Kidney glomerular epithelial cell (primary cell): ENCODE data around the gene ANP32B.

Source experiments
- DNase-seq: peaks from one replicate; lab custom pipeline; 2025; lab: John Stamatoyannopoulos, UW

The ANP32B gene

GRCh38 chr9:98024702-98025101, 41.6 kb downstream of the ANP32B start:
- no peak for DNase-seq

DNA sequence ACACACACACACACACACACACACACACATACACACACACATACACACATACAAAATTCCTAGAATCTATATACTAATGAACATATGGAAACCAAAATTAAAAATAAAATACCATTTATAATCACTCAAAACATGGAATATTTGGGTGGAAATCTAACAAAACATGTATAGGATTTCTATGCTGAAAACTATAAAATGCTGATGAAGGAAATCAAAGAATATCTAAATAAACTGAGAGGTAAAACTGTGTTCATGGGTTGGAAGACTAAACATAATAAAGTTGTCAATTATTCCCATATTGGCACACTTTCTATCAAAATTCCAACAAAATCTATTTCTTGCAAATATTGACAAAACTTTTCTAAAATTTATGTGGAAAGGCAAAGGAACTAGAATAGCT, 48.0 kb downstream of the ANP32B start:
- DNase-seq = no peak

GRCh38 chr9:98031935-98032334, 48.8 kb downstream of the ANP32B start:
- no peak for DNase-seq

DNA sequence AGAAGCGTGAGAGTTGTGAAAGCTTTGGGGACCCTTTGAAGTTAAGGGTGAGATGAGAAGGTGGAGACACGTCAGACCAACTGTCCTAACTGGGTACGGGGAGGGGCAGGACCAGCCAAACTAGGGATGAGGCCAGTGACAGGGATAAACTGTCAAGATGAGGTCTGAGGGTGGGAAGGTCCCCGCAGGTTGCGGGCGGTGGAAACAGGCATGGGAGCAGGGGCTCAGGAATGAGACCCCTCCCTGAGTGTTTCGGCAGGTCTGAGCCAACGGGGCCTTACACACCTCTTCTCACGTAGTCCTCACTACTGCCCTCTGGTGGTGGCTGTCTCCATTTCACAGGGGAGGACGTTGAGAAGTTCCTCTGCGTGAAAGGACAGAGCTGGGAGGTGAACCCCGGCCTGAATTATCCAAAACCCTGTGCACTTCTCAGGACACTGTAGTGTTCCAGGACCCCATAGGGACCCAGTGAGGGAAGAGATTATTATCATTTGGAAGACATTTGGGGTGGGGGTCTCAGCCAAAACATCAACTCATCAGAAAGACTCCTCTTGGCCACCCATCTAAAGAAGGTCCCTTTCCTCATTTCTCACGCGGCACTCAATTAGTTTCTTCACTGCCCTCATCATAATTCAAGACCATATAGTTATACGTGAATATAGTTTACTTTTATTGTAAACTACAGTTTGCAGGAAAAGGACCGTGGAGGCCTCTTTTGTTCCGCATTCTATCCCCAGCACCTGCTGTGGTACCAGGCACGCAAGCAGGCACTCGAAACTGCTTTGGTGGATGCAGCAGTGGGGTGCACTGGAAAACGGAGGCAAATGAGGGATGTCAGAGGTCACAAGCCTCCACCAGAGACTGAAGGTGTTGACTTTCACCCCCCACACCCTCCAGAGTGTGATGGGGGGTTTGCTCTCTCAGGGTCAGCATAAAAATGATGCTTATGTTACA, 51.7 kb downstream of the ANP32B start:
- DNase-seq = no peak

GRCh38 chr9:98037357-98037756, 54.2 kb downstream of the ANP32B start:
- DNase-seq = no peak

DNA sequence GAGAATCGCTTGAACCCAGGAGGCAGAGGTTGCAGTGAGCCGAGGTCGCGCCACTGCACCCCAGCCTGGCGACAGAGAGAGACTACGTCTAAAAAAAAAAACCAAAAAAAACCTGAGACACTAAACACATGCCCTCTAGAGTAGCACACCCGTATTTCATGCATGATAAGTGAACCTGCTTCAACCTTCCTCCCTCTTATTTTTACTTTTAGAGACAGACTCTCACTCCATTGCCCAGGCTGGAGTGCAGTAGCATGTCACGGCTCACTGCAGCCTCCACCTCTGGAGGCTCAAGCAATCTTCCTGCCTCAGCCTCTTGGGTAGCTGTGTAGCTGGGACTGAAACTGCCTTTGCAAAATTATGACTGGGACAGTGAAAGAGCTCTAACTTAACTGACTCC, 55.8 kb downstream of the ANP32B start:
- DNase-seq = no peak

DNA sequence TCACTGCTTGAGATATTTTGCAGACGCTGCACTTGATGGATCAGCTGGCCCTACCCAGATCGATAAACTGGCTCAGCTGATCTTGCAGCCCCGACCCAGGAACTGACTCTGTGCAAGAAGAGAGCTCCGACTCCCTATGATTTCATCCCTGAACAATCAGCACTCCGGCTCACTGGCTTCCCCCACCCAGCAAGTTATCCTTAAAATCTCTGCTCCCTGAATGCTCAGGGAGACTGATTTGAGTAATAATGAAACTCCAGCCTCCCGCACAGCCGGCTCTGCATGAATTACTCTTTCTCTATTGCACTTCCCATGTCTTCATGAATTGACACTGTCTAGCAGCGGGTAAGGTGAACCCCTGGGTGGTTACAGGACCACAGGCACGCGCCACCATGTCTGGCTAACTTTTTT, 56.5 kb downstream of the ANP32B start:
- DNase-seq = peak; percentile 13

DNA sequence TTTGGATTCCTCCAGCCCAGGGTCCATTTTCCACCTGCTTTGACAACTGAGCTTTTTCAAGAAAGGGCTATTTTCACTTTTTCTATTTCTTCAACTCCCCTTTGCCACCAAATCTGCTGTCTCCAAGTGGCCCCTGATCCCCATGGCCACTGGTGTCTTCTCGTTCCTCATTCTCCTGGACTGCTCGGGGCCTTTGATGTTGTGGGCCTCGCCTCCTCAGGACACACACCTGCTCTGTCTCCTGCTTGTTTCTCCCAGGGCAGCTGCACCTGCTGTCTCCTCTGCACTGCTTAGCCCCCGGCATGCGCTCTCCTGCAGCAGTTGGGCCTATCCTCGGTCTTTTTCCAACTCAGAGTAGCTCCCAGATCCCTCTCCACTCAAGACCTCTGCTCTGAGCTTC, 57.1 kb downstream of the ANP32B start:
- DNase-seq = no peak

DNA sequence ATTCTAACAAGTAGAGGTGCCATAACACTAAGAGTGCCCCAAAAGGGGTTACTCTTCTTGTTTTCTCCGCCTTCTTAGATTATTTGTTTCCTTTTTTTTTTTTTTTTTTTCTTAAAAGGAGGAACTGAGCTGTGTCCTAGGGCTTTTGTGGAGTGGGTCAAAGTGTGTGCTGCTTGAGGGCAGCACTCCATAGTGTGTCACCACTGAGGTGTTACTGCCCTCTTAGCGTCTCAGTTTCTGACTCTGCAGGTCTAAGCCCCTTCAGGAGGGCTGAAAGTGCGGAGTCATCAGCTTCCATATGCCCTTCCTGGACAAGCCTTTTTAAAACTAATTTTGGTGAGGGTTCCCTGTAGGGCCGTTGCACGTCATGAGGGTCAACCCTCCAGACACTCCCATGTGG, 60.8 kb downstream of the ANP32B start:
- DNase-seq = no peak

- DNase-seq = no peak
Observed at GRCh38 chr9:98045234-98046179, 62.4 kb downstream of the ANP32B start.

GRCh38 chr9:98046180-98046543, 63.0 kb downstream of the ANP32B start:
- DNase-seq = no peak

- no peak for DNase-seq
Observed at GRCh38 chr9:98047002-98047401, 63.9 kb downstream of the ANP32B start.

- DNase-seq = no peak
Observed at GRCh38 chr9:98049288-98050072, 66.3 kb downstream of the ANP32B start.

DNA sequence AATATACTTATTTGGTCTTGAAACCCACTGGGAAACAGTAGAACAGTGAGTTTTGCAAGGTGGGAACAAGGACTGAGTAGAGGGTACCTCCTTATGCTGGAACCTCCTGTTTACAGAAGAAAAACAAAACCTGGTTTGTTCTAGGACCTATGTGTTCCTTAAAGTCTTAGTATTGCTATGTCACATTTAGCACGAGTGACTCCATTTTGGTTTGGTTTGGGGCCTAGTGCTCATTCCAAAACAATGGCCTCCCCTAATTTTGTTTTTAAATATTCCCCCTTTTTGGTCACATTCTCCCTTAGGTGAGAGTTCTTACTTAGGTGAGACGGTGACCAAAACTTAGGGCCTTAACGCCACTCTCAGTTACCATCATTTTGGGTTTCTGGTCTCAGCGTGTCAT, 67.2 kb downstream of the ANP32B start:
- DNase-seq = no peak

DNA sequence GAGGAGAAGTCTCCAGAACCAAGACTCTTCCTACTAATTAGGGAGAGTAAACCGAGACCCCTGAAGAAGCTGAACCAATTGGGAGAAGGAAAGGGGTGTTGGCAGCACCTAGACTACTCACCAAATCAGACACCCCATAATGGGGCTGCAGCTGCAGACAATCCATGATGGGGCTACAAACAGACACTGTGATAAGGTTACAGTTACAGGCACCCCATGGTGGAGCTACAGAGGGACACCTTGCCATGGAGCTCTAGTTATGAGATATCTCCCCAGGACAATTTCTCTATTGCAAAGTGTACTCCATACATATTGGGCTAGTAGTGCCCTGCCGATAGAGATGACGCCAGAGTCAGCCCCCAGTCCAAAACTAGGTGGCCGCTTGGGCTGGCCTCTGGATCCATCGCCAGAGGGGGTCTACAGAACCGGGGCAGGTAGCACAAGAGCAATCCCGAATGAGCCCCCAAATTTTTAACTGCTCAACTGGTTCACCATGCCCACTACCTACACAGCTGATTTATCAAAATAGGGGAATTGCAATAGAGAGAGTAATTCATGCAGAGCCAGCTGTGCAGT, 71.3 kb downstream of the ANP32B start:
- no peak for DNase-seq

DNA sequence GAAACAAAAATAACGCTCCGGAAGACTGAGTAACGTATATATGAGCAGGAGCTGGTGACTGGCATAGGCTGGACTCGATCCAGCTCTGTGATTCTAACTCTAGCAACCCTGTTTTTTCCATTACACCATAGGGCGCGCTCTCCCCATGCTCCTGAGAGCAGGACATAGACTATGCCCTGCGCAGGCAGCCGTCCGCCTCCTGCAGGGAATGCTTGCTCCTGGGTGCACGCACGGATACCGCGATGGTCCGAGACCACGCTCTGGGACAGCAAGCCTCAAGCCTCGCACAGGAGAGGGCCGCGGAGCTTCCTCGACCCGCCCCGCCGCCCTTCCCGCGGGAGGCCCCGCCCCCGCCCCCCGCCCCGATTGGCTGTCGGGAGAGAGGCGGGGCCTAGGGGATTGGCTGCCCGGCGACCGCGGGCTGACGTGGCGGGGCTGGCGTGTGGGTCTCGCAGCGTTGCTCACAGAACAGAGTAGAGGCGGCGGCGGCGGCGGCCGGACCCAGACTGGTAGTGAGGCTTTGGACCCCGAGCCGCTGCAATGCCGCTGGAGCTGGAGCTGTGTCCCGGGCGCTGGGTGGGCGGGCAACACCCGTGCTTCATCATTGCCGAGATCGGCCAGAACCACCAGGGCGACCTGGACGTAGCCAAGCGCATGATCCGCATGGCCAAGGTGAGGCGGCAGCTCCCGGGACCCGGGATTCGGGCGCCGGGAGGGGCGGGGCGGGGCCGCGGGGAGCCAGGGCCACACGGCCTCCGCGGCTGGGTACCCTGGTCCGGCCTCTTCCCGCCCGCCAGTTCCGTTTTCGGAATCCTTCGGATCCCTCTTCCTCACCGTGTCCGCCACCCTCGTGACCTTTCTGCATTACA, 73.4 kb downstream of the ANP32B start, which contains the start of gene NANS:
Gene NANS (plus strand): TSS at position 464 of the 869 bp plus-strand sequence. CDS start 77 bp downstream, at position 541.
- DNase-seq = peak; percentile 96

GRCh38 chr9:98057138-98057799, 74.1 kb downstream of the ANP32B start:
- DNase-seq = no peak

DNA sequence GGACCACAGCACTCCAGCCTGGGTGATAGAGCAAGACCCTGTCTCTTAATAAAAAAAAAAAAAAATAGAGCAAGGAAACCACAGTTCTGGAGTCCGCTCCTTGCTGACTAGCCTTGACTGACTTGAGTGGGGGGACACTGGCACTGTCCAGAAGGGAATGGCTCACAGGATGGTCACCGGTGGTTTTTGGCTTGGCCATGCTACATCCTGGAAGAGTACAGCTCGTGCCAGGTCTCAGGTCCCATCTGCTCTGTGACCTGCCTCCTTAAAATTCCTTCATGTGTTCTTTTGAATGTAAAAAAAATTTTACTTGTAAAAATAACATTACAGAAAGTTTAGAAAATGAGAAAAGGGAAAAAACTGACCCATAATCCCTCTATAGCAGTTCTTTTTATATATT, 79.0 kb downstream of the ANP32B start:
- DNase-seq = no peak

- no peak for DNase-seq
Observed at GRCh38 chr9:98064623-98065392, 81.7 kb downstream of the ANP32B start.
